Mesenchymal stem cell (in vitro differentiated cells and primary cell): ENCODE results near the gene NCOA7.

ENCODE experiments used
- DNase-seq: peaks from one replicate; pipeline ENCODE4 v3.0.0-alpha.2; 2013
- H2AFZ ChIP-seq: one replicate; pipeline ENCODE4 v1.6.1; 2013; ENCODE audit warnings: low read depth, mild to moderate bottlenecking, control low read depth, inconsistent platforms, low read length, moderate library complexity
- H2AK5ac ChIP-seq: 2 replicates; pipeline ENCODE4 v1.6.1; 2013; ENCODE audit warnings: low read length, moderate library complexity, mild to moderate bottlenecking, inconsistent platforms; ENCODE audit not compliant: severe bottlenecking
- H2BK120ac ChIP-seq: one replicate; pipeline ENCODE4 v1.6.1; 2013; ENCODE audit warnings: low read depth, mild to moderate bottlenecking, inconsistent platforms, low read length, moderate library complexity
- H2BK12ac ChIP-seq, 2 experiments: one replicate each; pipeline ENCODE4 v1.6.1; 2013; ENCODE audit warnings: inconsistent platforms in 2 of 2, low read length in 2 of 2, mild to moderate bottlenecking in 2 of 2, moderate library complexity in 2 of 2, control low read depth in 1 of 2
- H2BK15ac ChIP-seq: one replicate; pipeline ENCODE4 v1.6.1; 2013; ENCODE audit warnings: mild to moderate bottlenecking, low read depth, inconsistent platforms; ENCODE audit not compliant: poor library complexity, severe bottlenecking
- H2BK5ac ChIP-seq: 2 replicates; pipeline ENCODE4 v1.6.1; 2013; ENCODE audit warnings: low read depth, mild to moderate bottlenecking, low read length, control low read depth, inconsistent platforms; ENCODE audit not compliant: poor library complexity, severe bottlenecking
- H3K14ac ChIP-seq, 2 experiments: one replicate each; pipeline ENCODE4 v1.6.1; 2013; ENCODE audit warnings: inconsistent platforms in 2 of 2, low read length in 2 of 2, control low read depth in 1 of 2, mild to moderate bottlenecking in 1 of 2, moderate library complexity in 1 of 2
- H3K18ac ChIP-seq, 2 experiments: one replicate each; pipeline ENCODE4 v1.6.1; 2013; ENCODE audit warnings: inconsistent platforms in 2 of 2, low read length in 2 of 2, control low read depth in 1 of 2, low read depth in 1 of 2, mild to moderate bottlenecking in 1 of 2
- H3K23ac ChIP-seq, 2 experiments: one replicate each; pipeline ENCODE4 v1.6.1; 2013; ENCODE audit warnings: inconsistent platforms in 2 of 2, low read length in 2 of 2, mild to moderate bottlenecking in 2 of 2, moderate library complexity in 2 of 2, control low read depth in 1 of 2
- H3K27ac ChIP-seq: 2 replicates; pipeline ENCODE4 v1.5.1; 2013; ENCODE audit warnings: mild to moderate bottlenecking, moderate library complexity, low read length, control low read depth, inconsistent platforms; ENCODE audit not compliant: poor library complexity, severe bottlenecking
- H3K27me3 ChIP-seq, 2 experiments: 2 replicates each; pipeline versions ENCODE4 v1.6.1 to v1.7.0; 2013; ENCODE audit warnings: low read length in 2 of 2, mild to moderate bottlenecking in 2 of 2, moderate library complexity in 2 of 2, control low read depth in 1 of 2, inconsistent platforms in 1 of 2; ENCODE audit not compliant: control insufficient read depth in 1 of 2, insufficient read depth in 1 of 2
- H3K36me3 ChIP-seq, 2 experiments: 2 replicates each; pipeline versions ENCODE4 v1.6.1 to v1.7.0; 2013; ENCODE audit warnings: low read length in 2 of 2, control low read depth in 1 of 2, inconsistent platforms in 1 of 2, low read depth in 1 of 2, mild to moderate bottlenecking in 1 of 2; ENCODE audit not compliant: insufficient read depth in 2 of 2, control insufficient read depth in 1 of 2
- H3K4ac ChIP-seq, 2 experiments: one replicate each; pipeline ENCODE4 v1.6.1; 2013; ENCODE audit warnings: inconsistent platforms in 2 of 2, low read length in 2 of 2, mild to moderate bottlenecking in 2 of 2, moderate library complexity in 2 of 2, control low read depth in 1 of 2, low read depth in 1 of 2
- H3K4me1 ChIP-seq: 2 replicates; pipeline ENCODE4 v1.6.1; 2013; ENCODE audit warnings: low read depth, low read length, control low read depth; ENCODE audit not compliant: control insufficient read depth, insufficient read depth
- H3K4me2 ChIP-seq: 2 replicates; pipeline ENCODE4 v1.6.1; 2013; ENCODE audit warnings: low read length, mild to moderate bottlenecking, inconsistent platforms; ENCODE audit not compliant: poor library complexity, severe bottlenecking
- H3K4me3 ChIP-seq, 2 experiments: 2 replicates each; pipeline versions ENCODE4 v1.5.1 to v1.7.0; 2013; ENCODE audit warnings: low read length in 2 of 2, mild to moderate bottlenecking in 2 of 2, control low read depth in 1 of 2, low read depth in 1 of 2; ENCODE audit not compliant: insufficient read depth in 1 of 2
- H3K79me1 ChIP-seq: replicated peaks from 2 replicates; pipeline ENCODE4 v1.6.1; 2013; ENCODE audit warnings: mild to moderate bottlenecking, control low read depth, low read length, inconsistent platforms; ENCODE audit not compliant: poor library complexity, severe bottlenecking
- H3K9ac ChIP-seq: 2 replicates; pipeline ENCODE4 v1.7.0; 2013; ENCODE audit warnings: mild to moderate bottlenecking, low read length, moderate library complexity
- H3K9me3 ChIP-seq: 2 replicates; pipeline ENCODE4 v1.7.0; 2013; ENCODE audit warnings: mild to moderate bottlenecking, low read length; ENCODE audit not compliant: control insufficient read depth
- H4K8ac ChIP-seq: one replicate; pipeline ENCODE4 v1.6.1; 2013; ENCODE audit warnings: inconsistent platforms, mild to moderate bottlenecking, low read length, moderate library complexity
- H4K91ac ChIP-seq: one replicate; pipeline ENCODE4 v1.6.1; 2013; ENCODE audit warnings: mild to moderate bottlenecking, low read length, inconsistent platforms
- WGBS: methylation state at CpG from one replicate; pipeline ENCODE4 v1.1.7; 2013; ENCODE audit warnings: mixed read lengths; 5-methylcytosine and 5-hydroxymethylcytosine counted together

NCOA7 gene

GRCh38 chr6:125959041-125959440, 168.3 kb downstream of the NCOA7 start:
- Histone ChIP-seq H2AK5ac (no peak overlapping the region), H2BK15ac (peak overlapping the region; percentile 16), H2BK120ac (no peak overlapping the region), H3K4me1 (no peaks in the 10 kb centered on the region), H3K14ac (no peak overlapping the region), H3K4ac (no peak overlapping the region), H3K79me1 (peaks cover 31% of the 10 kb centered on the region), H2BK5ac (no peak overlapping the region), H4K8ac (no peak overlapping the region), H3K36me3 (no peaks in the 10 kb centered on the region), H2BK12ac (no peak overlapping the region), H3K4me2 (no peak overlapping the region), H3K18ac (no peak overlapping the region), H3K4me3 (no peak overlapping the region), H2AFZ (no peak overlapping the region), H3K23ac (no peak overlapping the region), H3K9ac (no peak overlapping the region), H3K27me3 (peaks cover 0 to 4% of the 10 kb centered on the region in 2 experiments), H3K9me3 (no peaks in the 10 kb centered on the region), H3K27ac (no peak overlapping the region), H4K91ac (no peak overlapping the region)
- WGBS: 99% methylated on average over 4 of the region's 4 CpGs
- DNase-seq: no peak

- Histone ChIP-seq H3K9me3 (no peaks in the 10 kb centered on the region), H4K91ac (no peak overlapping the region), H2BK15ac (no peak overlapping the region), H3K27me3 (no peaks in the 10 kb centered on the region), H3K27ac (no peak overlapping the region), H3K4me2 (no peak overlapping the region), H3K36me3 (no peaks in the 10 kb centered on the region), H3K4ac (no peak overlapping the region), H3K9ac (no peak overlapping the region), H3K4me3 (no peak overlapping the region), H3K18ac (no peak overlapping the region), H2AFZ (no peak overlapping the region), H2AK5ac (no peak overlapping the region), H3K79me1 (peaks cover 33% of the 10 kb centered on the region), H4K8ac (no peak overlapping the region), H3K14ac (no peak overlapping the region), H3K4me1 (no peaks in the 10 kb centered on the region), H2BK5ac (no peak overlapping the region), H3K23ac (no peak overlapping the region), H2BK120ac (no peak overlapping the region), H2BK12ac (no peak overlapping the region)
- WGBS: 95% methylated on average over 3 of the region's 3 CpGs
- no peak for DNase-seq
Observed at GRCh38 chr6:125961117-125961516, 170.4 kb downstream of the NCOA7 start.

DNA sequence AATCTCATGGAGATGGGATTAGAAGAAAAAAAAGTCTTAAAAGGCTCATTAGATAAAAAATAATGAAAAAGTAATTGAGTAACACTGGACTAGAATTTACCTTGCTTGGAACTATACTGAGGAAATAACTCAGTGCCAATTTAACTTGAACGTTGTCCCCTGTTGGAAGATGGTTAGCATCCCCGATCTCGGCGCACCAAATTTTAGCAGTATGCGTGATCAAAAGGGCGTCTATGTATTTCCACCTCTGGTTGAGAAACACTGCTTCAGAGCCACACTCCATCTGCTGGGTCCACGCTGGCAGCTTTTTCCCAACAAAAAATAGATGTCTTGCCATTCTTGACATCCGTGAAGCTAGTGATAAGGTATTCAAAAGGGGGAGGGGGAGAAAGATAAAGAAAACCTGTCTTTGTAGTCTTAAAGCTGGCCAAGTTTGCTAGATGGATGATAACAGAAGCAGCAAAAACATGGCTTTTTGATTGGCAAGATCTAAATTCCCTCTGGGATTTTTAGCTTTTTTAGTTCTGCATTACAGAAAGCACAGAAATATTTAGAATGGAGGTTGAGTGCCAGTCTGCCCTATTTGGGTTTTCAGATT, 172.2 kb downstream of the NCOA7 start:
- Histone ChIP-seq H3K4me1 (no peaks in the 10 kb centered on the region), H2AFZ (no peak overlapping the region), H3K9ac (no peak overlapping the region), H4K8ac (no peak overlapping the region), H2BK15ac (no peak overlapping the region), H4K91ac (no peak overlapping the region), H2BK120ac (no peak overlapping the region), H2BK5ac (no peak overlapping the region), H3K4me2 (no peak overlapping the region), H3K9me3 (no peaks in the 10 kb centered on the region), H3K18ac (no peak overlapping the region), H3K27me3 (no peaks in the 10 kb centered on the region), H3K23ac (no peak overlapping the region), H3K14ac (no peak overlapping the region), H3K4me3 (no peak overlapping the region), H3K36me3 (peaks cover 0 to 7% of the 10 kb centered on the region in 2 experiments), H2AK5ac (no peak overlapping the region), H3K4ac (no peak overlapping the region), H3K79me1 (peaks cover 34% of the 10 kb centered on the region), H3K27ac (no peak overlapping the region), H2BK12ac (no peak overlapping the region)
- DNase-seq: no peak
- WGBS: 91% methylated on average over 8 of the region's 8 CpGs

- H2BK120ac ChIP-seq: no peak overlapping the region
- WGBS: 95% methylated on average over 1 of the region's 2 CpGs
- no peak overlapping the region for H2BK15ac ChIP-seq
- H3K23ac ChIP-seq: no peak overlapping the region
- no peak overlapping the region for H3K4me2 ChIP-seq
- no peak overlapping the region for H3K18ac ChIP-seq
- H3K9me3 ChIP-seq: no peaks in the 10 kb centered on the region
- no peaks in the 10 kb centered on the region for H3K4me1 ChIP-seq
- no peak overlapping the region for H4K8ac ChIP-seq
- H2AFZ ChIP-seq: no peak overlapping the region
- no peaks in the 10 kb centered on the region for H3K27me3 ChIP-seq
- no peak overlapping the region for H3K4me3 ChIP-seq
- H3K14ac ChIP-seq: no peak overlapping the region
- H3K27ac ChIP-seq: no peak overlapping the region
- H2AK5ac ChIP-seq: no peak overlapping the region
- H3K4ac ChIP-seq: no peak overlapping the region
- DNase-seq: no peak
- H3K79me1 ChIP-seq: peaks cover 30% of the 10 kb centered on the region
- H2BK5ac ChIP-seq: no peak overlapping the region
- no peak overlapping the region for H2BK12ac ChIP-seq
- H4K91ac ChIP-seq: no peak overlapping the region
- H3K36me3 ChIP-seq: peaks cover 0 to 12% of the 10 kb centered on the region in 2 experiments
- H3K9ac ChIP-seq: no peak overlapping the region
Observed at GRCh38 chr6:125963817-125964216, 173.1 kb downstream of the NCOA7 start.
